K562 (cell line): ENCODE data around the gene CDC5L. TPM values are rescaled to one million over a fixed set of nuclear protein-coding genes. Genes with fewer than 3 reads are reported as not detected.

Experiments
- ATAC-seq: fragments of 200-7000 bp; cut with Tn5 transposase; 3 replicates; pipeline ENCODE4 v1.9.1; 2020; ENCODE audit warnings: moderate library complexity
- BruUV-seq: library from RNA; stranded (reverse); fragments of 400-500 nt; replicated peaks from 2 replicates; lab custom pipeline; 2021; lab: Mats Ljungman, UMichigan
- CTCF ChIA-PET: fragments of 300-600 bp; formaldehyde crosslinking; extraction: SDS; loops from one replicate; lab custom pipeline; 2021; ENCODE audit warnings: low intra/inter-chr PET ratio; lab: Yijun Ruan, JAX
- POLR2A ChIA-PET: fragments of 300-600, 350-650 bp; sonication (Branson Sonifier 250); formaldehyde crosslinking; extraction: SDS; loops from one replicate; lab custom pipeline; 2021; ENCODE audit warnings: antibody characterized with exemption, inconsistent platforms; lab: Yijun Ruan, JAX
- DNase-seq, 4 experiments: peaks; one replicate each; pipeline versions ENCODE4 v3.0.0 to v3.0.0-alpha.2; 2011 to 2018; ENCODE audit warnings: low spot score in 3 of 4, mixed read lengths in 3 of 4; ENCODE audit errors: extremely low read depth in 1 of 4
- FAIRE-seq: peaks from 2 replicates; lab custom pipeline; 2011; peaks lifted over from hg19 to GRCh38; lab: Jason Lieb, UNC
- H2AFZ ChIP-seq: 2 replicates; pipeline ENCODE4 v1.6.0; 2011; ENCODE audit warnings: low read depth, low read length, control low read depth, inconsistent platforms
- H3K27ac ChIP-seq: fragments of 200-600 bp; 3 replicates; pipeline ENCODE4 v1.8.0; 2011; ENCODE audit warnings: low read depth, mild to moderate bottlenecking, control low read depth, inconsistent platforms, low read length, moderate library complexity, mixed read lengths; ENCODE audit errors: extremely low read depth
- H3K27me3 ChIP-seq, 2 experiments: fragments of 300-600 bp in 1 of 2; 2 replicates in 1 of 2; 3 replicates in 1 of 2; pipeline versions ENCODE4 v1.6.0 to v1.8.0; 2011; ENCODE audit warnings: inconsistent platforms in 2 of 2, low read length in 2 of 2, mild to moderate bottlenecking in 1 of 2, mixed read lengths in 1 of 2, moderate library complexity in 1 of 2; ENCODE audit not compliant: control insufficient read depth in 2 of 2, insufficient read depth in 2 of 2
- H3K36me3 ChIP-seq: fragments of 300-600 bp; 3 replicates; pipeline ENCODE4 v1.8.0; 2011; ENCODE audit warnings: mild to moderate bottlenecking, low read length, inconsistent platforms; ENCODE audit not compliant: control insufficient read depth, insufficient read depth
- H3K4me1 ChIP-seq, 2 experiments: fragments of 200-600 bp in 1 of 2; replicated peaks in 1 of 2; 2 replicates in 1 of 2; 3 replicates in 1 of 2; pipeline versions ENCODE4 v1.5.1 to v1.8.0; 2011; ENCODE audit warnings: inconsistent platforms in 2 of 2, low read length in 2 of 2, mild to moderate bottlenecking in 1 of 2, mixed read lengths in 1 of 2, moderate library complexity in 1 of 2; ENCODE audit not compliant: control insufficient read depth in 2 of 2, insufficient read depth in 2 of 2
- H3K4me2 ChIP-seq: 2 replicates; pipeline ENCODE4 v1.6.1; 2011; ENCODE audit warnings: low read length, control low read depth, inconsistent platforms, mixed read lengths; ENCODE audit not compliant: insufficient read depth
- H3K4me3 ChIP-seq: fragments of 200-600 bp; sonication (generic), shearing (Covaris generic); 2 replicates; pipeline ENCODE4 v1.5.1; 2016; ENCODE audit warnings: control low read depth, inconsistent platforms
- H3K79me2 ChIP-seq: fragments of 200-600 bp; 3 replicates; pipeline ENCODE4 v1.8.0; 2011; ENCODE audit warnings: low read length, inconsistent platforms; ENCODE audit not compliant: control insufficient read depth, insufficient read depth
- H3K9ac ChIP-seq, 2 experiments: 2 replicates each; pipeline versions ENCODE4 v1.6.0 to v1.6.1; 2011; ENCODE audit warnings: low read depth in 2 of 2, low read length in 2 of 2, control low read depth in 1 of 2, inconsistent platforms in 1 of 2, mild to moderate bottlenecking in 1 of 2, mixed read lengths in 1 of 2; ENCODE audit not compliant: insufficient read depth in 1 of 2
- H3K9me1 ChIP-seq: one replicate; pipeline ENCODE4 v1.6.0; 2011; ENCODE audit warnings: inconsistent platforms, mild to moderate bottlenecking, low read length, moderate library complexity; ENCODE audit not compliant: control insufficient read depth, insufficient read depth
- H3K9me3 ChIP-seq: replicated peaks from 2 replicates; pipeline ENCODE4 v1.5.1; 2011; ENCODE audit warnings: low read depth, low read length, inconsistent platforms; ENCODE audit not compliant: control insufficient read depth, insufficient read depth
- H4K20me1 ChIP-seq: replicated peaks from 2 replicates; pipeline ENCODE4 v1.6.1; 2011; ENCODE audit warnings: low read length, inconsistent platforms, mixed read lengths; ENCODE audit not compliant: control insufficient read depth, insufficient read depth
- CREB1 ChIP-seq, 2 experiments: sonication (generic) in 1 of 2; formaldehyde crosslinking in 1 of 2; IDR thresholded peaks; 2 replicates each; pipeline versions ENCODE4 v1.6.1 to v1.8.0; 2012 to 2022; ENCODE audit warnings: inconsistent platforms in 1 of 2, mild to moderate bottlenecking in 1 of 2, missing genetic modification reagents in 1 of 2, moderate library complexity in 1 of 2
- GATA2 ChIP-seq: sonication (generic); formaldehyde crosslinking; IDR thresholded peaks from 2 replicates; pipeline ENCODE4 v1.4.0; 2020; ENCODE audit warnings: mild to moderate bottlenecking, missing genetic modification reagents
- MAFF ChIP-seq: IDR thresholded peaks from 2 replicates; pipeline ENCODE4 v1.6.1; 2012; ENCODE audit warnings: low read length, improper control_type of control experiment
- MTA3 ChIP-seq: fragments of 450-650 bp; formaldehyde crosslinking; IDR thresholded peaks from 2 replicates; pipeline ENCODE4 v1.6.1; 2017; ENCODE audit warnings: mild to moderate bottlenecking, borderline replicate concordance
- TCF15 ChIP-seq: fragments of 250-450 bp; sonication (Bioruptor Pico); IDR thresholded peaks from 2 replicates; pipeline ENCODE4 v1.8.0; 2022; ENCODE audit warnings: moderate library complexity, mild to moderate bottlenecking, inconsistent platforms
- ZFP91 ChIP-seq: sonication (generic); formaldehyde crosslinking; IDR thresholded peaks from 2 replicates; pipeline ENCODE4 v1.8.0; 2022; ENCODE audit warnings: mild to moderate bottlenecking, missing genetic modification reagents
- ZFPM2 ChIP-seq: fragments of 250-450 bp; sonication (Bioruptor Pico); IDR thresholded peaks from 2 replicates; pipeline ENCODE4 v1.5.1; 2022; ENCODE audit warnings: mild to moderate bottlenecking
- ZNF197 ChIP-seq: fragments of 200-800 bp; sonication (Bioruptor generic); IDR thresholded peaks from 2 replicates; pipeline ENCODE4 v1.6.1; 2016; ENCODE audit warnings: low read depth, missing genetic modification characterization, missing compliant biosample characterization
- ZNF24 ChIP-seq: fragments of 450-650 bp; IDR thresholded peaks from 2 replicates; pipeline ENCODE4 v1.6.1; 2016
- ZNF316 ChIP-seq: fragments of 450-650 bp; IDR thresholded peaks from 2 replicates; pipeline ENCODE4 v1.6.1; 2016
- WGBS: fragments of 100-300 bp; shearing (Covaris generic); methylation state at CpG from one replicate; pipeline ENCODE4 v1.1.6; 2016; ENCODE audit warnings: low coverage, mixed read lengths; ENCODE audit not compliant: insufficient coverage; ENCODE audit errors: missing lambda C conversion rate; 5-methylcytosine and 5-hydroxymethylcytosine counted together
- in situ Hi-C: fragments of 300-500 bp; cut with MboI; formaldehyde crosslinking; loops from 4 replicates; pipeline ENCODE4 v1.15.0; 2018; ENCODE audit warnings: inconsistent platforms, mixed read lengths
- intact Hi-C: fragments of 100-400 bp; cut with micrococcal nuclease; formaldehyde crosslinking; loops from 2 replicates; pipeline ENCODE4 v1.14.2; 2022
- polyA plus RNA-seq, 8 experiments: library from polyadenylated mRNA; depleted of rRNA in 4 of 8; stranded (reverse) in 5 of 8; unstranded in 3 of 8; fragments of >200 nt; fragmentation: Nextera tagmentation in 2 of 8; fragmentation: Illumina TruSeq in 1 of 8; extraction: Ambion mirVana in 2 of 8; extraction: Trizol in 1 of 8; gene quantifications; 2 replicates each; pipeline versions ENCODE4 v1.2.1 to v1.2.3, GENCODE V29; 2011 to 2014; ENCODE audit warnings: inconsistent platforms in 1 of 8, missing spikeins in 1 of 8
- total RNA-seq, 7 experiments: library from RNA; depleted of rRNA in 6 of 7; stranded (reverse); fragments of >200 nt in 6 of 7; fragmentation: Illumina TruSeq in 2 of 7; extraction: Trizol in 2 of 7; gene quantifications; 2 replicates each; pipeline versions ENCODE4 v1.2.1 to v1.2.3, GENCODE V29; 2011 to 2021; ENCODE audit warnings: low replicate concordance in 1 of 7
- TF ChIP-seq, protein P1 (sequence below): fragments of 450-650 bp; IDR thresholded peaks from 2 replicates; pipeline ENCODE4 v1.6.1; 2017; ENCODE audit warnings: antibody characterized with exemption, mild to moderate bottlenecking
- TF ChIP-seq, protein P2 (sequence below), 3 experiments: fragments of 200-800 bp in 1 of 3; sonication (Bioruptor generic) in 1 of 3; sonication (generic) in 1 of 3; formaldehyde crosslinking in 1 of 3; IDR thresholded peaks; 2 replicates each; pipeline versions ENCODE4 v1.6.1 to v1.8.0; 2016 to 2022; ENCODE audit warnings: mild to moderate bottlenecking in 2 of 3, missing compliant biosample characterization in 2 of 3, missing genetic modification characterization in 2 of 3, missing genetic modification reagents in 1 of 3
- TF ChIP-seq, protein P3 (sequence below), 2 experiments: fragments of 450-650 bp; IDR thresholded peaks; 2 replicates each; pipeline ENCODE4 v1.6.1; 2016

Gene CDC5L
- total and polyA plus RNA-seq, 9 of the 15 experiments (the other 6 are each of a cell fraction or from before 2014, with no cell fraction given) = 22.3 to 44.2 (median 30.8) TPM

GRCh38 chr6:44454198-44454597 is 66.7 kb downstream of the CDC5L start:
- ATAC-seq (no peak), DNase-seq (no peak), FAIRE-seq (peak; percentile 11)
- BruUV-seq = no TSS peak
- H3K9ac ChIP-seq = no peak overlapping the region
- intact Hi-C loops = no loop called here
- H3K36me3 ChIP-seq = peaks cover 10% of the 10 kb centered on the region; the same call in 1 of the 3 replicates
- no peak overlapping the region for H3K27ac ChIP-seq
- H3K9me3 ChIP-seq = no peaks in the 10 kb centered on the region
- no peaks in the 10 kb centered on the region for H4K20me1 ChIP-seq
- H3K9me1 ChIP-seq = no peaks in the 10 kb centered on the region
- H3K4me2 ChIP-seq = no peak overlapping the region
- CTCF ChIA-PET = interaction anchor here (0.6 kb wide), 1 partner anchor 23 kb away, joined by 3 read pairs; no protein-coding TSS in a partner anchor
- WGBS = 63% methylated on average over 5 of the region's 5 CpGs
- H3K4me3 ChIP-seq = no peak overlapping the region
- POLR2A ChIA-PET = interaction anchor here (0.7 to 1.1 kb wide), 3 partner anchors 8 to 11 kb away, joined by 3 read pairs; no protein-coding TSS in a partner anchor
- no peaks in the 10 kb centered on the region for H3K79me2 ChIP-seq
- peaks cover 0 to 3% of the 10 kb centered on the region in 2 experiments; a peak in 1 of 5 replicates for H3K27me3 ChIP-seq
- H2AFZ ChIP-seq = no peak overlapping the region
- H3K4me1 ChIP-seq = peaks cover 8 to 18% of the 10 kb centered on the region in 2 experiments; a peak in 4 of 5 replicates
- in situ Hi-C loops = no loop called here
- TF ChIP-seq TCF15 (CRISPR knock-in tag) = no peak
- TF ChIP-seq ZFP91 (CRISPR knock-in tag) = no peak
- no peak for TF ChIP-seq GATA2 (CRISPR knock-in tag)
- TF ChIP-seq ZNF24 = peak; percentile 79
- no peak for TF ChIP-seq ZNF197
- peak; percentile 47; the same call in 1 of the 2 replicates for TF ChIP-seq MAFF
- no peak for TF ChIP-seq CREB1 (IDR thresholded peaks at IDR 0.05)
- TF ChIP-seq CREB1 (CRISPR knock-in tag; IDR thresholded peaks at IDR 0.05) = no peak
- peak; percentile 78 for TF ChIP-seq ZNF316
- TF ChIP-seq, protein P1, sequence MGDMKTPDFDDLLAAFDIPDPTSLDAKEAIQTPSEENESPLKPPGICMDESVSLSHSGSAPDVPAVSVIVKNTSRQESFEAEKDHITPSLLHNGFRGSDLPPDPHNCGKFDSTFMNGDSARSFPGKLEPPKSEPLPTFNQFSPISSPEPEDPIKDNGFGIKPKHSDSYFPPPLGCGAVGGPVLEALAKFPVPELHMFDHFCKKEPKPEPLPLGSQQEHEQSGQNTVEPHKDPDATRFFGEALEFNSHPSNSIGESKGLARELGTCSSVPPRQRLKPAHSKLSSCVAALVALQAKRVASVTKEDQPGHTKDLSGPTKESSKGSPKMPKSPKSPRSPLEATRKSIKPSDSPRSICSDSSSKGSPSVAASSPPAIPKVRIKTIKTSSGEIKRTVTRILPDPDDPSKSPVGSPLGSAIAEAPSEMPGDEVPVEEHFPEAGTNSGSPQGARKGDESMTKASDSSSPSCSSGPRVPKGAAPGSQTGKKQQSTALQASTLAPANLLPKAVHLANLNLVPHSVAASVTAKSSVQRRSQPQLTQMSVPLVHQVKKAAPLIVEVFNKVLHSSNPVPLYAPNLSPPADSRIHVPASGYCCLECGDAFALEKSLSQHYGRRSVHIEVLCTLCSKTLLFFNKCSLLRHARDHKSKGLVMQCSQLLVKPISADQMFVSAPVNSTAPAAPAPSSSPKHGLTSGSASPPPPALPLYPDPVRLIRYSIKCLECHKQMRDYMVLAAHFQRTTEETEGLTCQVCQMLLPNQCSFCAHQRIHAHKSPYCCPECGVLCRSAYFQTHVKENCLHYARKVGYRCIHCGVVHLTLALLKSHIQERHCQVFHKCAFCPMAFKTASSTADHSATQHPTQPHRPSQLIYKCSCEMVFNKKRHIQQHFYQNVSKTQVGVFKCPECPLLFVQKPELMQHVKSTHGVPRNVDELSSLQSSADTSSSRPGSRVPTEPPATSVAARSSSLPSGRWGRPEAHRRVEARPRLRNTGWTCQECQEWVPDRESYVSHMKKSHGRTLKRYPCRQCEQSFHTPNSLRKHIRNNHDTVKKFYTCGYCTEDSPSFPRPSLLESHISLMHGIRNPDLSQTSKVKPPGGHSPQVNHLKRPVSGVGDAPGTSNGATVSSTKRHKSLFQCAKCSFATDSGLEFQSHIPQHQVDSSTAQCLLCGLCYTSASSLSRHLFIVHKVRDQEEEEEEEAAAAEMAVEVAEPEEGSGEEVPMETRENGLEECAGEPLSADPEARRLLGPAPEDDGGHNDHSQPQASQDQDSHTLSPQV = 0 out of 2 replicates have a peak, but pooled peaks have one; percentile 20
- no peak for TF ChIP-seq ZFPM2 (CRISPR knock-in tag)
- TF ChIP-seq MTA3 = no peak
- TF ChIP-seq, protein P2, sequence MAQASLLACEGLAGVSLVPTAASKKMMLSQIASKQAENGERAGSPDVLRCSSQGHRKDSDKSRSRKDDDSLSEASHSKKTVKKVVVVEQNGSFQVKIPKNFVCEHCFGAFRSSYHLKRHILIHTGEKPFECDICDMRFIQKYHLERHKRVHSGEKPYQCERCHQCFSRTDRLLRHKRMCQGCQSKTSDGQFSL (CRISPR knock-in tag; IDR thresholded peaks at IDR 0.05) = no peak
- TF ChIP-seq, protein P2 (tag; IDR thresholded peaks at IDR 0.05) = no peak
- TF ChIP-seq, protein P3, sequence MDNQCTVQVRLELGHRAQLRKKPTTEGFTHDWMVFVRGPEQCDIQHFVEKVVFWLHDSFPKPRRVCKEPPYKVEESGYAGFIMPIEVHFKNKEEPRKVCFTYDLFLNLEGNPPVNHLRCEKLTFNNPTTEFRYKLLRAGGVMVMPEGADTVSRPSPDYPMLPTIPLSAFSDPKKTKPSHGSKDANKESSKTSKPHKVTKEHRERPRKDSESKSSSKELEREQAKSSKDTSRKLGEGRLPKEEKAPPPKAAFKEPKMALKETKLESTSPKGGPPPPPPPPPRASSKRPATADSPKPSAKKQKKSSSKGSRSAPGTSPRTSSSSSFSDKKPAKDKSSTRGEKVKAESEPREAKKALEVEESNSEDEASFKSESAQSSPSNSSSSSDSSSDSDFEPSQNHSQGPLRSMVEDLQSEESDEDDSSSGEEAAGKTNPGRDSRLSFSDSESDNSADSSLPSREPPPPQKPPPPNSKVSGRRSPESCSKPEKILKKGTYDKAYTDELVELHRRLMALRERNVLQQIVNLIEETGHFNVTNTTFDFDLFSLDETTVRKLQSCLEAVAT (IDR thresholded peaks at IDR 0.05) = peak in 1 of 2 experiments; percentile 26; a peak in 1 of 4 replicates
